Non-pigmented ciliary epithelial cell (primary cell): Measurements from ENCODE around the gene SRRM1.
"Not testable (repeated sequence)": the region's sequence is repeated elsewhere in the genome, so short reads cannot be mapped to it uniquely, and the experiment has no call there.

Experiments used
- DNase-seq: peaks from one replicate; pipeline ENCODE4 v3.0.0-alpha.2; 2010; ENCODE audit warnings: low read depth

SRRM1 gene

GRCh38 chr1:24643363-24644099, 429 bp downstream of the SRRM1 start:
- DNase-seq, result no peak

DNA sequence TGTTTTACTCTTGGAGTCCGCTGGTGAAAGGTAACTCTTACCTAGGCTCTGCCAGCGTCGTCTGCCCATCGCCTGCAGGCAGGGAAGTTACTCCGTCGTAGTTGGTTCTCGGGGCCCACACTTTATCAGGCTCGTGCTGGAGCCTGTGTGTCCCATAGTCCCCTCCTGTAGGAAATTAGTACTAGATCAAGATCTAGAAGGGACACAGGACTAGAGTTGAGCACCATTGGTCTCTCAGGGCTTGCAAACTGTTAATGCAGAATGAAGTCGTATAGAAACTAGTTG, 940 bp downstream of the SRRM1 start:
- no peak for DNase-seq

DNA sequence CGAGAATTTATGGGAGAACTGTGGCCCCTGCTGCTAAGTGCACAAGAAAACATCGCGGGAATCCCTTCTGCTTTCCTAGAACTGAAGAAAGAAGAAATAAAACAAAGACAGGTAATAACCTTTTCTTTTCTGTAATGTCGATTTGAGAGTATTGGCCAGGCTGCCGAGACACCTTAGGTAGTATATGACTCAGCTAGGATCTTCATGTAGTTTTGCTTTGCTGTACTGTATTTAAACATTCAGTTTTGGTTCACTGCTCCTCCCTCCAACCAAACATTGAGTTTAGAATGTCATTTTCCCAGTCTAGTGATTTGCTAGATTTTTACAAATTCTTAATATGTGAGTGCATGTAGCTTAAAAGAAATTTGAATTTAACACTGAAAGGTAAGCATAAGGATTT, 5.8 kb downstream of the SRRM1 start:
- no peak for DNase-seq

- no peak for DNase-seq
Observed at GRCh38 chr1:24652382-24652781, 9.3 kb downstream of the SRRM1 start.

GRCh38 chr1:24654010-24654409, 10.9 kb downstream of the SRRM1 start:
- no peak for DNase-seq

- DNase-seq, result no peak
Observed at GRCh38 chr1:24656046-24656445, 12.9 kb downstream of the SRRM1 start.

- DNase-seq, result no peak
Observed at GRCh38 chr1:24657781-24658180, 14.7 kb downstream of the SRRM1 start.

DNA sequence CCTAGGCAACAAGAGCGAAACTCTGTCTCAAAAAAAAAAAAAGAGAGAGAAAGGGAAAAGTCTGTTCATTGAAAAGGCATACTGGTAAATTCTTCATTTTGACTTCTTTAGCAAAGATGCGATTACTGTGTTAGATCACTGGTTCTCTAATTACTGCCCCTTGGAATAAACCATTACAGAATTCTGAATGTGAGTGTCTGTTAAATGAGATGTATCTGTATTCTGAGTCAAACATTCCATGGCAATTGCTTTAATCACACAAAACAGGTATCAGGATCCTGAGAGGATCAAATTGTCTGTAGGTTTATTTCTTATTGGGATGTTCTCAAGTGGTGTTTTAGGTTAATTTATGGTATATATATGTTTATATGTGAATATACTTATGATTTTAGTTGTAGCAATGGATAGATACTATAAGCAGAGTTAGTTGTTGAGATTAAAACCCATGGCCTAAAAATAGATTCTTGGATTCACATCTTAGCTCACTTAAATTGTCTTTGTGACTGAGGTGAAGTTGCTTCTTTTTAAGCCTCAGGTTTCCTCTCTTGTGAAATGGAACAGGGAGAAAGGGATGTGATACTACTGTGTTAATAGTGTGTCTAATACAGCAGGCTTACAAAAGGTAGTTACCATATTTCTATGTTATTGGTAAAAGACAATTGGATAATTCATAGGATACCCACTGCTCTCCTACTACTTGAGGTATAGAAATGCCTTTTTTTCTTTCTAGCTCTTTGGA, 16.2 kb downstream of the SRRM1 start:
- no peak for DNase-seq

- DNase-seq, result no peak
Observed at GRCh38 chr1:24659993-24660665, 17.0 kb downstream of the SRRM1 start.

DNA sequence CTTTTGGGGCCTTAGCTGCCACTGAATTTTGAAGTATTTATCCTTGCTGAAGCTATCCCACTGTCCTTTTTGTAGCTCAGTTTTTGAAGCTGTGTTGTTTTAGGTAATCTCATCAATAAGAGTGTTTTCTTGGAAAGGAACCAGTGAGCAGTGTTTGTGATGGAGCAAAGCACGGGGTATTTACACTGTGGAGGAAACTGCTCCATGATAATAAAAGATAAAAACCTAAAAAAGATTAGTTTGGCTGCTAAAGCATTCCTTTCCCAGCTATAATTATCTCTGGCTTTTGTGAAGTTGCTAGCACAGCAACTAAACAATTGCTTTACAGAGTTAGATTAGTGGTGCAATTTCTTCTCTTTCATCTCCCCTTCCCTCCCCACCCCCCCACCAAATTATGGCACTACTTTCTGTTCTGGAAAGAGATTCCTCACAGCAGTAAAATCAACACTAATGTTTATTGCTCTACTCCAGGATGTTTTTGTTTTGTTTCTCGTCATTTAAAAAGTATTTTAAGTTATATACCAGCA, 21.5 kb downstream of the SRRM1 start:
- no peak for DNase-seq

- DNase-seq, result no peak
Observed at GRCh38 chr1:24666794-24667193, 23.7 kb downstream of the SRRM1 start.

- not testable (repeated sequence) for DNase-seq
Observed at GRCh38 chr1:24671372-24671771, 28.3 kb downstream of the SRRM1 start.

- not testable (repeated sequence) for DNase-seq
Observed at GRCh38 chr1:24672686-24673085, 29.6 kb downstream of the SRRM1 start.

- DNase-seq, result no peak
Observed at GRCh38 chr1:24673341-24673740, 30.2 kb downstream of the SRRM1 start.

GRCh38 chr1:24678421-24678820, 35.3 kb downstream of the SRRM1 start:
- DNase-seq, result not testable (repeated sequence)

GRCh38 chr1:24679725-24680124, 36.6 kb downstream of the SRRM1 start:
- no peak for DNase-seq

GRCh38 chr1:24683713-24684162, 40.6 kb downstream of the SRRM1 start:
- DNase-seq, result peak; percentile 97

GRCh38 chr1:24688033-24688432, 44.9 kb downstream of the SRRM1 start:
- DNase-seq, result no peak

- DNase-seq, result no peak
Observed at GRCh38 chr1:24688621-24689195, 45.6 kb downstream of the SRRM1 start.

GRCh38 chr1:24691051-24691450, 47.9 kb downstream of the SRRM1 start:
- DNase-seq, result no peak

DNA sequence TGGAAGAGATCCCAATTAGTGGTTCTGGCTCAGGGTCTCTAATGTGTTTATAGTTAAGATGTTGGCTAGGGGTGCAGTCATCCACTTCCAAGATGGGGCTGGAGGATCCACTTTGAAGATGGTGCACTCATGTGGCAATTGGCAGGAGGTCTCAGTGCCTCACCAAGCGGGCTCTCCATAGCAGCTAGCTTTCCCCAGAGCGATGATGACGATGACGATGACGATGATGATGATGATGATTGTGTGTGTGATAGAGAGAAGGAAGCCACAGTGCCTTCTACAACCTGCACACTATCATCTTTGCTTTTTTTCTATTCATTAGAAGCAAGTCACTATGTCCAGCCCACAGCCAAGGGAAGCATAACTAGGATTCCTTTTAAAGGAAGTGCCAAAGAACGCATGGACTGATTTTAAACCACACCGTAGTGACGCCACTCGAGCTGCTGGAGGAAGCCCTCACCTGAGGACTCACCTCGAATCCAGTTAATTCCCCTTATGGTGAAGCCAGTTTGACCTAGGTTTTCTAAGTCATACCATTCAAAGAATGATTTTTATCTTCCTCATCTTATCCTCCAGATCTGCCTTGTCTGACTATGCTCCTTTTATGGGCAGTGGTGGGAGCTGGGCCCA, 49.4 kb downstream of the SRRM1 start:
- DNase-seq, result no peak

- no peak for DNase-seq
Observed at GRCh38 chr1:24693827-24694379, 50.8 kb downstream of the SRRM1 start.
